Measurements from ENCODE around the gene ZBTB7C.

The ZBTB7C gene

GRCh38 chr18:48109961-48110493, 299.2 kb downstream of the ZBTB7C start:
- DNase-seq: no peak

- DNase-seq: no peak
Measured at GRCh38 chr18:48108136-48108535, 301.0 kb downstream of the ZBTB7C start.

- DNase-seq: peak; percentile 45
Measured at GRCh38 chr18:48106976-48107781, 302.0 kb downstream of the ZBTB7C start.

GRCh38 chr18:48106498-48106897, 302.7 kb downstream of the ZBTB7C start:
- peak; percentile 43 for DNase-seq

GRCh38 chr18:48105317-48105716, 303.9 kb downstream of the ZBTB7C start:
- DNase-seq: no peak

- DNase-seq: no peak
Measured at GRCh38 chr18:48104705-48105104, 304.5 kb downstream of the ZBTB7C start.

GRCh38 chr18:48100651-48101165, 308.5 kb downstream of the ZBTB7C start:
- peak; percentile 84 for DNase-seq

- DNase-seq: peak; percentile 86
Measured at GRCh38 chr18:48100165-48100575, 309.0 kb downstream of the ZBTB7C start.

- DNase-seq: no peak
Measured at GRCh38 chr18:48099481-48100164, 309.6 kb downstream of the ZBTB7C start.

- DNase-seq: no peak
Measured at GRCh38 chr18:48098538-48098937, 310.6 kb downstream of the ZBTB7C start.

GRCh38 chr18:48098007-48098406, 311.2 kb downstream of the ZBTB7C start:
- no peak for DNase-seq

GRCh38 chr18:48095726-48096125, 313.5 kb downstream of the ZBTB7C start:
- no peak for DNase-seq

- no peak for DNase-seq
Measured at GRCh38 chr18:48093104-48093503, 316.1 kb downstream of the ZBTB7C start.

- no peak for DNase-seq
Measured at GRCh38 chr18:48091869-48092497, 317.2 kb downstream of the ZBTB7C start.

GRCh38 chr18:48090702-48091101, 318.5 kb downstream of the ZBTB7C start:
- DNase-seq: no peak

- no peak for DNase-seq
Measured at GRCh38 chr18:48090021-48090420, 319.2 kb downstream of the ZBTB7C start.

- no peak for DNase-seq
Measured at GRCh38 chr18:48085781-48086487, 323.2 kb downstream of the ZBTB7C start.

GRCh38 chr18:48084858-48085257, 324.3 kb downstream of the ZBTB7C start:
- no peak for DNase-seq

GRCh38 chr18:48084041-48084757, 325.0 kb downstream of the ZBTB7C start:
- DNase-seq: no peak

GRCh38 chr18:48080546-48080945, 328.6 kb downstream of the ZBTB7C start:
- no peak for DNase-seq

GRCh38 chr18:48079885-48080284, 329.3 kb downstream of the ZBTB7C start:
- no peak for DNase-seq

- DNase-seq: no peak
Measured at GRCh38 chr18:48078448-48078847, 330.7 kb downstream of the ZBTB7C start.
